Nephron (organoid): ENCODE measurements around the gene WFDC6.

ENCODE experiments used
- H3K27ac Mint-ChIP-seq, 3 experiments: 2 replicates each; pipeline ENCODE4 v1.8.0; 2020; ENCODE audit warnings: mixed read lengths in 3 of 3, mild to moderate bottlenecking in 2 of 3, moderate library complexity in 1 of 3
- H3K27me3 Mint-ChIP-seq: 2 replicates; pipeline ENCODE4 v1.8.0; 2021; ENCODE audit warnings: low read depth, mild to moderate bottlenecking, moderate library complexity, mixed read lengths
- H3K36me3 Mint-ChIP-seq: 2 replicates; pipeline ENCODE4 v1.8.0; 2020; ENCODE audit warnings: low read depth, mixed read lengths
- H3K4me1 Mint-ChIP-seq: 2 replicates; pipeline ENCODE4 v1.8.0; 2020; ENCODE audit warnings: mixed read lengths
- H3K4me3 Mint-ChIP-seq, 3 experiments: 2 replicates each; pipeline ENCODE4 v1.8.0; 2020; ENCODE audit warnings: mild to moderate bottlenecking in 3 of 3, mixed read lengths in 3 of 3, moderate library complexity in 2 of 3
- H3K9me3 Mint-ChIP-seq: 2 replicates; pipeline ENCODE4 v1.8.0; 2020; ENCODE audit warnings: mixed read lengths
- TF ChIP-seq, protein P1 (sequence below), 3 experiments: fragments of 200-600 bp; sonication (generic); IDR thresholded peaks; one replicate each; pipeline ENCODE4 v1.5.0; 2021; ENCODE audit warnings: antibody characterized with exemption in 3 of 3; ENCODE audit not compliant: unreplicated experiment in 3 of 3

The WFDC6 gene

GRCh38 chr20:45538209-45538799, 978 bp downstream of the WFDC6 start:
- TF ChIP-seq, protein P1, sequence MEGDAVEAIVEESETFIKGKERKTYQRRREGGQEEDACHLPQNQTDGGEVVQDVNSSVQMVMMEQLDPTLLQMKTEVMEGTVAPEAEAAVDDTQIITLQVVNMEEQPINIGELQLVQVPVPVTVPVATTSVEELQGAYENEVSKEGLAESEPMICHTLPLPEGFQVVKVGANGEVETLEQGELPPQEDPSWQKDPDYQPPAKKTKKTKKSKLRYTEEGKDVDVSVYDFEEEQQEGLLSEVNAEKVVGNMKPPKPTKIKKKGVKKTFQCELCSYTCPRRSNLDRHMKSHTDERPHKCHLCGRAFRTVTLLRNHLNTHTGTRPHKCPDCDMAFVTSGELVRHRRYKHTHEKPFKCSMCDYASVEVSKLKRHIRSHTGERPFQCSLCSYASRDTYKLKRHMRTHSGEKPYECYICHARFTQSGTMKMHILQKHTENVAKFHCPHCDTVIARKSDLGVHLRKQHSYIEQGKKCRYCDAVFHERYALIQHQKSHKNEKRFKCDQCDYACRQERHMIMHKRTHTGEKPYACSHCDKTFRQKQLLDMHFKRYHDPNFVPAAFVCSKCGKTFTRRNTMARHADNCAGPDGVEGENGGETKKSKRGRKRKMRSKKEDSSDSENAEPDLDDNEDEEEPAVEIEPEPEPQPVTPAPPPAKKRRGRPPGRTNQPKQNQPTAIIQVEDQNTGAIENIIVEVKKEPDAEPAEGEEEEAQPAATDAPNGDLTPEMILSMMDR (IDR thresholded peaks at IDR 0.05; ENCODE audit: unreplicated experiment in 3 of 3) = no peak
- Mint-ChIP-seq H3K9me3 (no peaks in the 10 kb centered on the region), H3K27ac (no peak overlapping the region), H3K27me3 (peaks cover 24% of the 10 kb centered on the region), H3K36me3 (no peaks in the 10 kb centered on the region), H3K4me1 (no peaks in the 10 kb centered on the region), H3K4me3 (no peak overlapping the region)

GRCh38 chr20:45527294-45527693, 12.0 kb downstream of the WFDC6 start:
- Mint-ChIP-seq H3K27me3 (peaks cover 36% of the 10 kb centered on the region), H3K9me3 (no peaks in the 10 kb centered on the region), H3K4me1 (no peaks in the 10 kb centered on the region), H3K27ac (no peak overlapping the region), H3K4me3 (no peak overlapping the region), H3K36me3 (no peaks in the 10 kb centered on the region)
- TF ChIP-seq, protein P1 (IDR thresholded peaks at IDR 0.05; ENCODE audit: unreplicated experiment in 3 of 3) = no peak

- H3K27ac Mint-ChIP-seq = no peak overlapping the region
- no peaks in the 10 kb centered on the region for H3K4me1 Mint-ChIP-seq
- H3K27me3 Mint-ChIP-seq = peaks cover 34% of the 10 kb centered on the region
- no peaks in the 10 kb centered on the region for H3K36me3 Mint-ChIP-seq
- TF ChIP-seq, protein P1 (IDR thresholded peaks at IDR 0.05; ENCODE audit: unreplicated experiment in 3 of 3) = no peak
- no peaks in the 10 kb centered on the region for H3K9me3 Mint-ChIP-seq
- H3K4me3 Mint-ChIP-seq = no peak overlapping the region
Observed at GRCh38 chr20:45523821-45524220, 15.5 kb downstream of the WFDC6 start.

GRCh38 chr20:45518282-45518681, 21.0 kb downstream of the WFDC6 start:
- Mint-ChIP-seq H3K27ac (peak overlapping the region in 1 of 3 experiments; percentile 18), H3K27me3 (peaks cover 30% of the 10 kb centered on the region), H3K4me3 (no peak overlapping the region), H3K4me1 (no peaks in the 10 kb centered on the region), H3K36me3 (no peaks in the 10 kb centered on the region), H3K9me3 (no peaks in the 10 kb centered on the region)
- TF ChIP-seq, protein P1 (IDR thresholded peaks at IDR 0.05; ENCODE audit: unreplicated experiment in 3 of 3) = no peak

DNA sequence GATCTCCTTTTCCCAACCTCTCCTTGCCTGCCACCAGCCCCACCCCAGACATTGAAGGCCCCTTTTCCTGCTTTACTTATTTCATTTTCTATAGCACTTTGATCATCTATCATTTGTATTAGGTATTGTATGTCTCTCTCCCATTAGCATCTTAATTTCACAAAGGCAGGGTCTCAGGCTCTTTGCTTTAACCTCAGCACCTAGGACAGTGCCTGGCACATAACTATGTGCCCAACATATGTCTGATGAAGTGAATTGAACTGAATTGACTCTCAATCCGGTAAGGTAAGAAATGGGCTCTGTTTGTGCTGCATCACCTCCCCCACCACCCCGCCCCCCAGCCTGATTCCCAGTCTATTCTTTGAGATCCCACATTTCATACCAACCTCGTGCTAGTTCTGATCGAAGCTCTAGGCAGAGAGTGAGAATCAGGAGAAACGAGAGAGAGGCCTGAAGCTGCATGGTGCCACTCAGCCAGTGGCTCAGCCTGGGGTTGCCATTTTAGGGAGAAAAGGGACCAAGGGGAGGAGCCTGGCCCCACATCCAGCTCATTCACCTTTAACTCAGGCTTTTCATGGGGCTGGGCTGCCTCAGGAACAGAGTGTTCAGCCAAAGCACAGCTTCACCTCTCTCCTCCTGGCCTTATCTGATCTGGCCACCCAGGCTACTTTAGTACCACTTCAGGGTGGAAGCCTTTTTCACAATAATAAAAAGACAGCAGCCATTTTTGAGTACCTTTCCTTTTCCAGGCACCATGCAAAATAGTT, 24.0 kb downstream of the WFDC6 start, which contains the start of gene SPINT3:
Gene SPINT3 (minus strand): TSS at position 476 of the 767 bp plus-strand sequence. CDS start 14 bp downstream, at position 462.
- H3K4me3 Mint-ChIP-seq = no peak within 1 kb of the TSS
- TF ChIP-seq, protein P1 (IDR thresholded peaks at IDR 0.05; ENCODE audit: unreplicated experiment in 3 of 3) = no peak
- no peaks in the 10 kb centered on the region for H3K9me3 Mint-ChIP-seq
- no peaks in the 10 kb centered on the region for H3K36me3 Mint-ChIP-seq
- H3K27ac Mint-ChIP-seq = no peak within 1 kb of the TSS
- H3K4me1 Mint-ChIP-seq = no peaks in the 10 kb centered on the region
- peaks cover 23% of the 10 kb centered on the region for H3K27me3 Mint-ChIP-seq
